Stromal cell of bone marrow (primary cell): ENCODE measurements around the gene FAM13B.
"Not testable (repeated sequence)": the region's sequence is repeated elsewhere in the genome, so short reads cannot be mapped to it uniquely, and the experiment has no call there.

ENCODE experiments used
- DNase-seq: peaks from one replicate; pipeline ENCODE4 v3.0.0-alpha.2; 2012; ENCODE audit warnings: low read depth

FAM13B gene

DNA sequence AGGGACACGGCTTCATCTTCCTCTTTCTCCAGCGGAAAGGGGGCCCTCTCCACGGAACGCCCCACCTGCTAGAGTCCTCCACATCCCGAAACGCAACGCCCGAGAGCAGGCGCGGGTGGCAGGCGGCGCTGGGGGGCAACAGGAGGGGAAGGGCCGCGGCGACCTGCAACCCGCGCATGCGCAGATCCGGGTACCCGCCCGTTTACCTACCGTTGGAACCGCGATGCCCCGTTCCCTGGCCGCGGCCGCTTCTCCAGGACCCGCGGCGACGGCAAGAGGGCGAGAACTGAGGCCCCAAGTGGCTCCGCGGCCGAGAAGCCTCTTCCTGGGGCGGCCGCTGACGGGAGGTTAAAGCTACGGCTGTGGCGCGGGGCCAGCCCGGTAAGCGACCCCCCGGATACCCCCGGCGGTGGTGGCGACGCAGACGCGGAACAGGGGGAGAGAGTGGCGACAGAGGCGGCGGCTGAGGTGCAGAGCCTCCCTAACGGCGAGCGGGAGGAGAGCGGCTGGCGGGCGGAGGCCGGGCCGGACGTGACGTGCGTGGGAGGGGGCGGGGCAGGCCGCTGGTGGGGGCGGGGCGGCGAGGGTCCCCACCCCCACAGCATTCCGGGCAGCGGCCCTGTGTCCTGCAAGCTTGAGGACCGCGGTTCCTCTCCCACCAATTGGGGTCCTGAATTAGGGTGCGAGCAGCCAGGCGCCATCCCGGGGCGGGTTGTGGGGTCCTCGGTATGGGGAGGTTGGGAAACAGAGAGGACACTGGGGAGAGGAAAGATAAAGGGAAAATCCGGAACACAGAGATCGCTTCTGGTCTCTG, at the start of gene FAM13B:
Gene FAM13B, minus strand, starts transcription at position 508 of the 814 bp plus-strand sequence. CDS start 13,968 bp downstream, outside the sequence.
- DNase-seq = no peak

DNA sequence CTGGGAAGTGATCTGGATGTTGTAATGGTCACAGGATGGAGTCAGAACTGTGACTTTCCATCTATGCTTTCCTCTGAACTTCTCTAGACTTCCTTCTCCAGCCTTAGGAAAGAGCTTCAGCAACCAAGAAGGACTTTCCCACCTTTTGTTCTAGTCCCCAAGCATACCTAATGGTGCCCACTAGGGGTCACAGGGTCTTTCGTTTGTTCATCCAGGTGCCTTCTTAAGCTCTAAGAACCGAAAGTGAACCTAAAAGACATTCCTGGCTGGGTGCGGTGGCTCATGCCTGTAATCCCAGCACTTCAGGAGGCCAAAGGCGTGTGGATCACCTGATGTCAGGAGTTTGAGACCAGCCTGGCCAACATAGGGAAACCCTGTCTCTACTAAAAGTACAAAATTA, 49.2 kb upstream of the FAM13B start:
- DNase-seq = no peak

- no peak for DNase-seq
Observed at GRCh38 chr5:138078006-138078643, 45.2 kb upstream of the FAM13B start.

GRCh38 chr5:138077064-138077696, 44.3 kb upstream of the FAM13B start:
- peak; percentile 45 for DNase-seq

GRCh38 chr5:138070026-138070425, 37.1 kb upstream of the FAM13B start:
- not testable (repeated sequence) for DNase-seq

DNA sequence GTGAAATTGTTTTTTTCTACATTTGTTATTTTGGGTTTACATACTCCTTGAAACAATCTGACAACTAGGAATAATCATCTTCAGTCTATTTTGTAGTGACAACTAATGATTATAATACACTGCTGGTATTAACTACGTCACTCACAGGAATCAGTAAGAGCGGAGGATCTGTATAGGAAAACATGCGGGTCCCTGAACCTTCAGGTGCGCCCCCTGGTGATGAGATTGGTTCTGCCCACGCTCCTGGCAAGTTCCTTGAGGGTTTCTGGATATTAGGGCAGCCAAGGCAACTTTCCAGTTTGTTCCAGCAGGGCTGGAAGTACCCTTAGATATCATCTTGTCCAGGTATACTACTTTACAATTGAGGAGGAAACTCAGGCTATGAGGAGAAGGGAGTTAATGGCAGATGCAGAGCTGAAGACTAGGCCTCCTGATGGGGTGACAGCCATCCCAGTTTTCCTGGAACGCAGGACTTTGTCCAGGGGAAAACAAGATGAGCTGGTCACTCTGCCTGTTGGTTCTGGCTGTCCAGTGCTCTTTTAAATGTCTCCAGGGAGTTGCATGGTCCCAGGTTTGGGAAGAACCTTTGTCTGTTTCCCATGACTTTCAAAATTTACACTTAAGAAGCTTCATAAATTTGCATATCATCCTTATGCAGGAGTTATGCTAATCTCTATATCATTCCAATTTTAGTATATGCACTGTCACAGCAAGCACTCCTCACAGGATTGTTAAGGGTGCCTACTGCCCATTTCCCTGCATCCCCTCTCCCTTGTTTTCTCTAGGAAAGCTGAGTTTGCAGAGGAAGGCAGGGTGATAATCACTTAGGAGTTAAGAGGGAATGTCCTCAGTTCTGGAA, 36.1 kb upstream of the FAM13B start:
- peak; percentile 55 for DNase-seq

DNA sequence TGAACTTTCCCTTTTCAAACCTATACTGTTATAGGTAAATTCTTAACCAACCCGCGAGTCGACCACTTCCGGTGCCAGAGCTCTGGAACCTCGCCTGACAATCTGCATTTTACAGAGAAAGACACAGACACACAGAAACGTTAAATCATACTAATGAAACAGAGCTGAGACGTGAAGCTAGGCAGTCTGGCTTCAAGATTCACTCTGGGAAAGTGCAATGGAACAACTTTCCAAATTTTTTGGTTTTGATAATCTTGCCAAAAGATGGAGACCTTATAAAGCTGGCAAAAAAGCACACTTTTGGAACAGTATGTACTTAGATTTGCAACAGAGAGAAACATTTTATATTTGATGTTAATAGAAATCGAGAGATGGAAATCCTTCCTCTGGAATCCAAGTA, 35.1 kb upstream of the FAM13B start:
- DNase-seq = no peak

- no peak for DNase-seq
Observed at GRCh38 chr5:138065102-138065501, 32.2 kb upstream of the FAM13B start.

- no peak for DNase-seq
Observed at GRCh38 chr5:138064526-138064925, 31.6 kb upstream of the FAM13B start.

- DNase-seq = no peak
Observed at GRCh38 chr5:138054847-138055558, 22.1 kb upstream of the FAM13B start.

DNA sequence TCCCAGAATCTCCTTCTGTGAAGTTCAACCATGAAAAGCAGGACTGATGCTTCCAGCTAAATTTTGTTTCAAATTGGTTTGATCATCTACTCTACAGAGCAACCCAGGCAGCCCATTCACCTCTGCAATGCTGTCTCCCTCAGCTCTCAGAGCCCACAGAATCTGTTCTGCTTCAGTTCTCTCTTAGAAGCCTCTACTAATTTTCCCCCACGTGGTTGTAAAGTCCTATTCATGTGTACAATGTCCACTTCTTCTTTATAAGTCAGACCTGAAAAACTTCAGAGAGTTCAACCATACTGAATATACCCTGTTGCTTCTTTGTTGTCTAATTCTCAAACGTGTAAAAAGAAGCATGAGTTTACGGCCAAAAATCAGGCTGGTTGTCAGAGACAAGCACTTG, 21.3 kb upstream of the FAM13B start:
- no peak for DNase-seq

- DNase-seq = no peak
Observed at GRCh38 chr5:138053554-138053953, 20.7 kb upstream of the FAM13B start.

DNA sequence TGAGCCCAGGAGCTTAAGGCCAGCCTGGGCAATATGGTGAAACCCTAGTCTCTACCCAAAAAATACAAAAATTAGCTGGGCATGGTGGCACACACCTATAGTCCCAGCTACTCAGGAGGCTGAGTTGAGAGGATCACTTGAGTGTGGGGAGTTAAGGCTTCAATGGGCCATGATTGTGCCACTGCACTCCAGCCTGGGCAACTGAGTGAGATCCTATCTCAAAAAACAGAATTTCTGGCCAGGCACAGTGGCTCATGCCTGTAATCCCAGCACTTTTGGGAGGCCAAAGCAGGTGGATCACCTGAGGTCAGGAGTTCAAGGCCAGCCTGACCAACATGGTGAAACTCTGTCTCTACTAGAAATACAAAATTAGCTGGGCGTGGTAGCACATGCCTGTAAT, 19.8 kb upstream of the FAM13B start:
- DNase-seq = not testable (repeated sequence)

DNA sequence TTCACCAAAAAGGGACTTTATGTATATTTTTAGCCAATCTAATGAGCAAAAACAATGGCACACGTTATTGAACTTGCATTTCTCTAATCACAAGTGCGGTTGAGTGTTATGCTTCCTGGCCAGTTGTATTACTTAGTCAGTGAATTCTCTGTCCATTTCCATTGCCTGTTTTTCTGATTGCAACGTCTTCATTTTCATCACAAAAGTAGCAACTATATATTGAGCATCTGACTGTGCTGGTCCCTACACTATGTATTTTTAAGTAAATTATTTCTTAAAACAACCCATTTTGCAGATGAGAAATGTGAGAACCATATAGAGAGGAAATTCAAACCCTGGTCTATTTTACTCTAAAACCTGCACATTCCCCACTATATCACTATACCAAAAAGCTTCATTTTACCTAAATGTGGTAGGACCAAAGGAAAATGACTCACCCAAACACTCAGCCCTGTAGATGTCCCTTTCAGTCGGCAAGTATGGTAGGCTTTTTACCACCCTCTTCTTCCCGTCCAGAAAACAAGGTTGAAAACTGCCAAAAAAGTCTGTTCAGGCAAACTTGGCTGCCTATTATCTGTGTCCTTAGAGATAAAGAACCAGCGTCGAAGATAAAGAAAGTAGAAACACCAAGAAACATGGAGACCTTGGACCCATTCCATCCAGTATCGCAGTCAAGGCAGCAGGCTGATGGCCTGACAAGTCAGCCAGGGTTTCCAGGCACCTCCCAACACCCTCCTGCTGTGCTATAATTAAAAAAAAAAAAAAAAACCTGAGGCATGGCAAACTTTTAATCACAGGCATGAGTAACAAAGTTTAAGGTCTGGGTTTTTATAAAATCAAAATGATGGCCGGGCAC, 18.8 kb upstream of the FAM13B start:
- no peak for DNase-seq

DNA sequence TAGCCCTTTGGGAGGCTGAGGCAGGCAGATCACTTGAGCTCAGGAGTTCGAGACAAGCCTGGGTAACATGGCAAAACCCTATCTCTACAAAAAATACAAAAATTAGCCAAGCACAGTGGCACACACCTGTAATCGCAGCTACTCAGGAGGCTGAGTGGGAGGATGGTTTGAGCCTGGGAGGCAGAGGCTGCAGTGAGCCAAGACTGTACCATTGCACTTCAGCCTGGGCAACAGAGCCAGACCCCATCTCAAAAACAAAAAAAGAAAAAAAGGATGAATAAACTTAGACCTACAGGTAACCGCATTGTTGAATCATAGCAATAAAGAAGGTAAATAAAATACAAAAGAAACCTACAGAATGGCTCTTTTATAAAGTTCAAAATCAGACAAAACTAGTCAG, 12.4 kb upstream of the FAM13B start:
- not testable (repeated sequence) for DNase-seq

- DNase-seq = no peak
Observed at GRCh38 chr5:138038826-138039225, 5.9 kb upstream of the FAM13B start.

- no peak for DNase-seq
Observed at GRCh38 chr5:138037907-138038633, 5.2 kb upstream of the FAM13B start.

GRCh38 chr5:138037271-138037670, 4.4 kb upstream of the FAM13B start:
- DNase-seq = no peak

GRCh38 chr5:138035605-138036537, 3.0 kb upstream of the FAM13B start:
- peak; percentile 78 for DNase-seq
